D721Med (cell line): ENCODE data around the gene CDKAL1.

ENCODE experiments used
- DNase-seq: peaks from one replicate; pipeline ENCODE4 v3.0.0; 2011; ENCODE audit warnings: low spot score; ENCODE audit not compliant: insufficient read length
- FAIRE-seq: peaks from 2 replicates; lab custom pipeline; 2011; peaks lifted over from hg19 to GRCh38; lab: Jason Lieb, UNC
- TF ChIP-seq, protein P1 (sequence below): IDR thresholded peaks from 2 replicates; pipeline ENCODE4 v1.5.1; 2012; ENCODE audit warnings: mild to moderate bottlenecking, control low read depth; ENCODE audit not compliant: insufficient read depth; ENCODE audit errors: missing control alignments

CDKAL1 gene

DNA sequence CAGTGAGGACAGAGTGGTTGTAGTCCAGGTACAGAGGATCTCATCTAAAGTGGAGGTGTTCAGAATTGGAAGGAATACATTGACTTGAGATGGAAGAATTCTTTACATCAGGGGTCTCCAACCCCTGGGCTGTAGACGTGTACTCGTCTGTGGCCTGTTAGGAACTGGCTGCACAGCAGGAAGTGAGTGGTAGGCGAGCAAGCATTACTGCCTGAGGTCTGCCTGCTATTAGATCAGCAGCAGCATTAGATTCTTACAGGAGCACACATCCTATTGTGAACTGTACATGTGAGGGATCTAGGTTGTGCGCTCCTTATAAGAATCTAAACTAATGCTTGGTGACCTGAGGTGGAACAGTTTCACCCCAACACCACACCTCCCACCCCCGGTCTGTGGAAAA is 121.1 kb downstream of the CDKAL1 start:
- DNase-seq: no peak
- TF ChIP-seq, protein P1, sequence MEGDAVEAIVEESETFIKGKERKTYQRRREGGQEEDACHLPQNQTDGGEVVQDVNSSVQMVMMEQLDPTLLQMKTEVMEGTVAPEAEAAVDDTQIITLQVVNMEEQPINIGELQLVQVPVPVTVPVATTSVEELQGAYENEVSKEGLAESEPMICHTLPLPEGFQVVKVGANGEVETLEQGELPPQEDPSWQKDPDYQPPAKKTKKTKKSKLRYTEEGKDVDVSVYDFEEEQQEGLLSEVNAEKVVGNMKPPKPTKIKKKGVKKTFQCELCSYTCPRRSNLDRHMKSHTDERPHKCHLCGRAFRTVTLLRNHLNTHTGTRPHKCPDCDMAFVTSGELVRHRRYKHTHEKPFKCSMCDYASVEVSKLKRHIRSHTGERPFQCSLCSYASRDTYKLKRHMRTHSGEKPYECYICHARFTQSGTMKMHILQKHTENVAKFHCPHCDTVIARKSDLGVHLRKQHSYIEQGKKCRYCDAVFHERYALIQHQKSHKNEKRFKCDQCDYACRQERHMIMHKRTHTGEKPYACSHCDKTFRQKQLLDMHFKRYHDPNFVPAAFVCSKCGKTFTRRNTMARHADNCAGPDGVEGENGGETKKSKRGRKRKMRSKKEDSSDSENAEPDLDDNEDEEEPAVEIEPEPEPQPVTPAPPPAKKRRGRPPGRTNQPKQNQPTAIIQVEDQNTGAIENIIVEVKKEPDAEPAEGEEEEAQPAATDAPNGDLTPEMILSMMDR: no peak

DNA sequence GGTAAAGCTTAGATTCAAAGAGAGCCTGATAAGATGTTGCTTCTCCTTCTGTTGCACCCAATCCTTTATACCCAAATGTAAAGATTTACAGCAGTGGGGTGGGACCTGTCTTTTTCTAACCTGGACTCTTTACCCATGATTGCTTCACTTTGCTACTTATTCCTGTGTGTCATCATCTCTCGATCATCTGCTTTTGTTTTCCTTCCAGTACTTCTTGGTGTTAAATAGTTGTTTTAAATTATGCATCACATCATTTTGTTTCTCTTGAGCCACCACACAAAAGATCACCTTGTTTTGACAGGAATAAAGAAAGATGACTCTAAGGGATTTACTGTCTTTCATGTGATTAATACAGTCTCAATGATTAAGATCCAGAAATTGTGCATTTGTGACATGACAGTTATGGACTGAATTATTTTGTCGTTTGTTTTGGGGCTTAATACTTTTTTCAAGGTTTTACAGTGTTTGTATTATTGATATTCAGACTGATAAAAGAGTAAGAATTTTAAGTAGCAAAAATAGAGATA is 123.1 kb downstream of the CDKAL1 start:
- FAIRE-seq: no peak
- no peak for DNase-seq
- TF ChIP-seq, protein P1: no peak

More for the DNA sequence above, 121.1 kb downstream of the CDKAL1 start:
- FAIRE-seq: no peak

DNA sequence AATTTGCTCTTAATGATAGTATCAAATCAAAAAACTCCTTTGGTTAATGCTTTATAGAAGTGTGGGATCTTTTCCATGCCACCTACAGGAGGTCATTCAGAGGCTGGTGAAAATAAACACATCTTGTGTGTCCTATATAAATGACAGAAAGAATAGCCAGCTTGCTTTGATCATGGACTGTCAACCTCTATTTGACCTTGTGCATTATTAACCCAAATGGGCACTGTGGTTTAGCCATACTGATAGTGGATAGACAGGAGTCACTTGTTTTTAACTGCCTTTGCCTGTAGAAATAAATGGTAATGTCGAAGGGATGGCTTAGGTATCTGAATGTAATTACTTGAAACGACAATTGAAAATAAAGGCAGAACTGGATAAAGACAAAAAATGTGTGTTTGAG is 123.8 kb downstream of the CDKAL1 start:
- no peak for DNase-seq
- TF ChIP-seq, protein P1: no peak
- FAIRE-seq: no peak

DNA sequence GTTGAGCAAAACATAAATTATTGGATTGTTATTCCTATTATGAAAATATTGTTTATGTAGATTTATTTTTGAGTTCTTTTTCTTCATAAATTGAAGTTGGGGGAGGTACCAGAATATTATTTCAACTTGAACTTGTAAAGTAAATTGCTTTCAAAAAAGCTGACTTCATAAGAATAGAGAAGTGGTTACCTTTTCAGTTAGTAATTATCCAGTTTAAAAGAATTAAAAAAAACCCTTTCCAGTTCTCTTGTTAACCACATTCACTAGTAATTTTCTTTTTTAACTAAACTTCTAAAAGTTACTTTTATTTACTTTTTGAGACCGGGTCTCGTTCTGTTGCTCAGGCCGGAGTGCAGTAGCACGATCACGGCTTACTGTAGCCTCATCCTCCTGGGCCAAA is 124.3 kb downstream of the CDKAL1 start:
- DNase-seq (no peak), FAIRE-seq (no peak)
- TF ChIP-seq, protein P1: no peak

DNA sequence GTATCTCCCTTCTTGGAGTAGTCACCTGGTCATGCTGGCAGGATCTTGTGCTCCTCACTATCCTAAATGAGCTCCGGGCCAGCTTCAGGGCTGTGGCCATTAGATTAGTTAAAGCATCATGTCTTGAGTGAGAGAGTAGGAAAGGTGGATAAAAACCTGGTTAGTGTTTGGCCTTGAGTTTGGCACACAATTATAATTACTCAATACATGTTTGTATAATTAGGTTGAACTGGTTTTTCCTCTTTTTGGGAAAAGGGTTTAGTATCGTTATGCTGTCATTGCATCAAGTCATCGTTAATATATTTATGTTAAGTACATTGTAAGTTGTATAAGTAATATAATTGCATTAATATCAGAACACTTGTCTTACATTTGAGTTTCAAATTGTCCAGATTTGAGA is 126.3 kb downstream of the CDKAL1 start:
- TF ChIP-seq, protein P1: no peak
- no peak for DNase-seq
- no peak for FAIRE-seq

DNA sequence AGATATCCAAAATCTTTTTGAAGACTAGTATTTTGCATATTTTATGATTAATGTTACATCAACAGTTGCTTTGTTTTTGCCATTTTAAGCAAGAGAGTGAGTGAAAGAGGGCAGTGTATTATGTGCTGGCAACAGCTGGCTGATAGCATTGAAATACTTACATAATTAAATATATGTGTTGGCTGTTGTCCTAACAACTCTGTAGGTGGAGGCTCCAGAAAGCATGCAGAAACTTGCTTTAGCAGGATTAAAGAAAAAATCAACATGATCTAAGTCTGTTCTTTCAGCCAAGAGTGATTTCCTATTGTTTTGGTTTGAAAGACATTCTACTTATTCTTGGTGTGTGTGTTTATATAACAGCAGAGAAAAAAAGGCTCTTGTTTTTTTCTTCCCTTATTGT is 127.5 kb downstream of the CDKAL1 start:
- FAIRE-seq: no peak
- TF ChIP-seq, protein P1: no peak
- no peak for DNase-seq

DNA sequence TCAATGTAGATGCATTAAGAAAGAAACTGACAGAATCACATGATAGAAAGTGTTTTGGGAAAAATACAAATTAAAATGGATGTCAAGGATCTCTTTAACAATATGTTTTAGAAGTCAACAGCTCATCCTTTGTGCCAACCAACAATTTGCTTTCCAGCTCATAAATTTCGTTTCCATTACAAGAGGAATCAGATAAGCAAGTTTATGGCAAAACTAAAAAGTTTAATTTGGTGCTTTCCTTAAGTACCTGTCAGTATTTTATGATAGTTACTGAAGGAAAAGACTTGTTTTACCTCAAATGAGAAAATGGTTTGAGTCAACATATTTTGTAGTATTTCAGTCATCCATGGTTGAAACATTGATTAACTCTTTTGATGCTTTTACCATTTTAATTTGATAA is 130.0 kb downstream of the CDKAL1 start:
- FAIRE-seq (no peak), DNase-seq (no peak)
- TF ChIP-seq, protein P1: no peak
